ENCODE measurements around the gene RASA4.
"Not testable (repeated sequence)": the region's sequence is repeated elsewhere in the genome, so short reads cannot be mapped to it uniquely, and the experiment has no call there.

RASA4 gene

DNA sequence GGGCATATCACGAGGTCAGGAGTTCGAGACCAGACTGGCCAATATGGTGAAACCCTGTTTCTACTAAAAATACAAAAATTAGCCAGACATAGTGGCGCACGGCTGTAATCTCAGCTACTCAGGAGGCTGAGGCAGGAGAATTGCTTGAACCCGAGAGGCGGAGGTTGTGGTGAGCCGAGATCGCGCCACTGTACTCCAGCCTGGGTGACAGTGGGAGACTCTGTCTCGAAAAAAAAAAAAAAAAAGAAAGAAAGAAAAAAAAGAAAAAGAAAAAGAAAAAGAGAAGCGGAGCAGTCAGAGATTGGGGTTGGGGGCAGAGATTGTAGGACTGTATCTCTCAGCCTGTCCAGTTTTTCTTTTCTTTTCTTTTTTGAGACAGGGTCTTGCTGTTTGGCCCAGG lies 73.8 kb downstream of the RASA4 start:
- DNase-seq (ENCODE audit: low spot score), result not testable (repeated sequence)

DNA sequence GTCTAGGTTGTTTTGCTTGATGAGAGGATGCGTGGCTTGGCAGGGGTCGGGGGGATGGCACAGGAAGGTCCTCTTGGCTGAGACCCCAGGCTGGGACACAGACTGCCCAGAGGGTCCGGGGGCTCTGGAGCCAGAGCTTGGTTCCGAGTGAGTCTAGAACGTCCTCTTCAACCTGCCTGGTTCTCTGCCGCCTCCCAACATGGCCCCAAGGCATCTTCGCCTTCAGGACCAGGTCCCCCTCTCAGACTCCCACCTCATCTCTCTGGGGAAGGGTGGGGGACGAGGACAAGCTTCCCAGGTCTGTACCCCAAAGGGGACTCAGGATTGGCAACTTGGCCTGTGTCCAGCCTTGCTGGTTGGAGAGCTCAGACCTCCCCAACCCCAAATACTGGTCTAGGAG lies 74.5 kb downstream of the RASA4 start:
- DNase-seq (ENCODE audit: low spot score), result not testable (repeated sequence)

DNA sequence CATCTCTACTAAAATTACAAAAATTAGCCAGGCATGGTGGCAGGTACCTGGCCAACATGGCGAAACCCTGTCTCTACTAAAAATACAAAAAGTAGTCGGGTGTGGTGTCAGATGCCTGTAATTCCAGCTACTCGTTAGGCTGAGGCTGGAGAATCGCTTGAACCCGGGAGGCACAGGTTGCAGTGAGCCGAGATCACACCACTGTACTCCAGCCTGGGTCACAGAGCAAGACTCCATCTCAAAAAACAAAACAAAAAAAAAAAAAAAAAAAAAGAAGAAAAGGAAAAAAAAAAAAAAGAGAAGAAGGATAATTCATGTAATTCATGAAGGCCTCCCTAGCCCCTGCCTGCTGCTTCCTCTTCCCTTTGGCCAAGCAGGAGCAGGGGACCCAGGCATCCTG lies 76.0 kb downstream of the RASA4 start:
- DNase-seq (ENCODE audit: low spot score), result not testable (repeated sequence)

DNA sequence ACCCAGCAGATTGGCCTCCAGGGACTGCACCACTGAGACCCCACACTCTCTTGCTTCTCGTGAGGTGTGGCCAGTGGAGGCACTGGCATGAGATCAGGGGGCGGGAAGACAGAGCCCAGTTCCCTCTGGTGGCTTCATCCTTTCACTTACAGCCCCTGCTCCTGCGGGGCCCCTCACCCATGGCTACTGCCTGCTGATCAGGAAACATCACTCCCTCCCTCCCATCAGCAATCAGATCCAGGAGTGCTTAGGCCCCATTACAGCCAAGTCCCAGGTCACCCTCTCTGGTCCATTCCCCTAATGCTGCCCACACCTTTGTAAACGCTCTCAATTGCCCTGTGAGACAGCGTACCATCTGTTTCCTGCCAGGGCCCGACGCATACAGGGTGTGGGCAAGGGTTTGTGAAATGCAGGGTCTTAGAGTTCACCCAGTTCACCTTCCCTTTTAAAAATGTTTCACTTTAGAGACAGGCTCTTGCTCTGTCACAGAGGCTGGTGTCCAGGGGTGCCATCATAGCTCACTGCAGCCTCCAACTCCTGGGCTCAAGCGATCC lies 81.4 kb downstream of the RASA4 start:
- not testable (repeated sequence) for DNase-seq (ENCODE audit: low spot score)

DNA sequence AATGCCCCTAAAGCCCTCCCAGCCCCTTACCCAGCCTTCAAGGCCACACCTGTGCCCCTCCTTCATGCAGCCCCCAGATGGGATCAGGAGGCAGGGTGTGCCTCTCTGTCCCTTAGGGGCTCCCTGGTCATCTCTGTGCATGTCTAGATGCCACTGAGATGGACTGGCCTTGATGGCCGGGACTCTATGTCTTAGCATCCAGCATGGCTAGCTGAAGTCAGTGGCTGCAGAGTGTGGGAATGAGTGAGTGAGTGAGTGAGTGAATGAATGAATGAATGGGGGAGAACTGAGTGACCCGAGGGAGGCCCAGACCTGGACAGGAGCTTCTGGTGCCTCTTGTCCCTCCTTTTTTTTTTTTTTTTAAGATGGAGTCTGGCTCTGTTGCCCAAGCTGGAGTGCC lies 84.4 kb downstream of the RASA4 start:
- not testable (repeated sequence) for DNase-seq (ENCODE audit: low spot score)

DNA sequence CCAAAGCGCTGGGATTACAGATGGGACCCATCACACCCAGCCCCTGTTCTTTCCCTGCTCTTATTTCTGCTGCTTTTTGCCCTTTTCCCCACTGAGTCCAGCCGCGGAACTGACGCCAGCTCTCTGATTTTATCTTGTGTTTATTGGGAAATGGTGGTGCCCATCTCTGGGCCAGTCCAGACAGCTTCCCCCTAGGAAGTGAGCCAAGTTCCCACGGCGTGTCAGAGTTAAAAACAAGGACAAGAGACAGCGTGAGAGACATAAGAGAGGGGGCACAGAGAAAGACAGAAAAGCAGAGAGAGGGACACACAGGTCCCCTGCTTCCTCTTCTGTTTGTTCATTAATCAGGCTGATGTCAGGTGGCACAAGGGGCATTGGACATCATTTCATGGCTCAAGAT lies 85.0 kb downstream of the RASA4 start:
- not testable (repeated sequence) for DNase-seq (ENCODE audit: low spot score)

DNA sequence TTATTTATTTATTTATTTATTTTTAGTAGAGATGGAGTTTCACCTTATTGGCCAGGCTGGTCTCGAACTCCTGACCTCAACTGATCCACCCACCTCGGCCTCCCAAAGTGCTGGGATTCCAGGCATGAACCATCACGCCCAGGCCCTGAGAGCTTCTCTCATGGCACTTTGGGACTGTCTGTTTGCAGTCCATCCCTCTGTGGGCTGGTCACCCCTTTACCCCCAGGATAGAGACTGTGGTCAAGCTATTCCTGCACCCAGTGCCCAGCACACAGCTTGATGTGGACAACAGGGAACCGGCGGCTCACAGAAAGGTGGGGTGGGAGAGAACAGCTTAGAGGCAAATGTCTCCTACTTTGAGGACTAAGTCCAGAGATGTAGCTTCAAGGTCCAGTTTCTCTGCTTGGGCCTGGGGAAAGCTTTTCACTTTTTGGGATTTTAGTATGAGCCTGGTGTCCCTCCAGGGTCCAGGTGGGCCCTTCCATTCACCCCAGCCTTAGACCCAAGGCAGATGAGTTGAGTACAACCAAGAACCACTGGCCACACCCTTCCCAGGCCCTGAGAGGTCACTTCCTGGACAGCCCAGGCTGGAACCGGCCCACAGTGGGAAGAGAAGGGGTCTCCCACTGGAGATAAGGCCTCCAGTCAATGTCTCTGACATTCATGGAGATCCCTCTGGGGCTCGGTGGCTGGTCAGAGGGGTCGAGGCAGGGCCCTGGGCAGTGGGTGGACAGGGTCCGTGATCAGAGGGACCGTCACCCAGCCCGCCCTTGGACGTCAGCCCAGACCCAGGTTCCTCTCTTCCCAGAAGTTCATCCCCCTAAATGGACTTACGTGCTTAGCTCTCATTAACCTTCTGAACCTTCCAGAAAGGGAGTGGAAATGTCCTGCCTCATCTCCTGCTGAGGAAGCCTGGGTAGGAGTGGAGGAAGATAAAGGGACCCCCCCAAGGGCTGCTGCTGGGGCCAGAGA lies 88.4 kb downstream of the RASA4 start:
- DNase-seq (ENCODE audit: low spot score), result not testable (repeated sequence)

DNA sequence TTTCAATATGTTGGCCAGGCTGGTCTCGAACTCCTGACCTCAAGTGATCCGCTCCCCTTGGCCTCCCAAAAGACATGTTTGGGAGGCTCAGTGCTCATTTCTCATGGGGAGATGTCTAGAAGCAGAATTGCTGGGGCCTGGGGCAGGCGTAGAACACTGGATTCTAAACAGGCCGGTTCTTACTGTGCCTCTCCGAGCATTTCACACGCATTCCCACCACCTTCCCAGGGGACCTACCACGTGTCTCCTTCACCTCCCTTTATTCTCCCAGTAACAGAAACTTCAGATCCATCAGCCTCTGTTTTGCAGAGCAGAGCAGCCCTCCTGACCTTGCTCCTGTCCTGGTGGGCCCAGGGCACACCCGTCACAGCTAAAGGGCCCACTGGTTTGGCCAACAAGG lies 89.4 kb downstream of the RASA4 start:
- DNase-seq (ENCODE audit: low spot score), result not testable (repeated sequence)

DNA sequence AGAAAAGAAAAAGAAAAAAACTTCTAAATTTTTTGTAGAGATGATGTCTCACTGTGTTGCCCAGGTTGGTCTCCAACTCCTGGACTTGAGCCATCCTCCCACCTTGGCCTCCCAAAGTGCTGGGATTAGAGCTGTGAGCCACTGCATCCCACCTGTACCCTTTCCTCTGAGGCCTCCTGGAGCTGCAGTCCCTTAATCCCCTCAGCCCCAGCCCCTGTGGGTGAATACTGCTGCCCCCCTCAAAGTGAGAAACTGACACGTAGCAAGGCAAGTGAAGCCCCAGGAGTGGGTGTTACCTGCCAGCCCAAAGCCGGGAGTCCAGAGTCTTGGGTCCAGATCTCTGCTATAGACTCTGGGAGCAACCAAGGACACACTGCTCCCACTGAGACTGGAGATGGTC lies 91.8 kb downstream of the RASA4 start:
- not testable (repeated sequence) for DNase-seq (ENCODE audit: low spot score)
